Smooth muscle cell (in vitro differentiated cells): Measurements from ENCODE around the gene MYH10. TPM values are rescaled to one million over a fixed set of nuclear protein-coding genes. Genes with fewer than 3 reads are reported as not detected.

Experiments used
- DNase-seq: peaks from one replicate; lab custom pipeline; 2025; ENCODE audit not compliant: unreplicated experiment; lab: John Stamatoyannopoulos, UW
- H2AFZ ChIP-seq: fragments of 200-600 bp; sonication (generic); 2 replicates; pipeline ENCODE4 v1.6.0; 2016; ENCODE audit warnings: antibody characterized with exemption, low read depth, mild to moderate bottlenecking
- H3F3A ChIP-seq: fragments of 200-600 bp; sonication (generic); 2 replicates; pipeline ENCODE4 v1.6.0; 2017; ENCODE audit warnings: antibody characterized with exemption, low read depth
- H3K27ac ChIP-seq: fragments of 200-600 bp; sonication (generic); 2 replicates; pipeline ENCODE4 v1.5.1; 2016; ENCODE audit warnings: low read depth, mild to moderate bottlenecking
- H3K27me3 ChIP-seq: fragments of 200-600 bp; sonication (generic); 2 replicates; pipeline ENCODE4 v1.6.1; 2016; ENCODE audit warnings: low read depth, mild to moderate bottlenecking
- H3K36me3 ChIP-seq: fragments of 200-600 bp; sonication (generic); 2 replicates; pipeline ENCODE4 v1.5.1; 2016; ENCODE audit warnings: low read depth
- H3K4me1 ChIP-seq: fragments of 200-600 bp; sonication (generic); 2 replicates; pipeline ENCODE4 v1.5.1; 2016; ENCODE audit warnings: low read depth
- H3K4me2 ChIP-seq: fragments of 200-600 bp; sonication (generic); 2 replicates; pipeline ENCODE4 v1.6.0; 2016; ENCODE audit warnings: mild to moderate bottlenecking
- H3K4me3 ChIP-seq: fragments of 200-600 bp; sonication (generic); 2 replicates; pipeline ENCODE4 v1.5.1; 2016; ENCODE audit warnings: mild to moderate bottlenecking
- H3K79me2 ChIP-seq: fragments of 200-600 bp; sonication (generic); 2 replicates; pipeline ENCODE4 v1.6.0; 2016; ENCODE audit warnings: low read depth, mild to moderate bottlenecking
- H3K9ac ChIP-seq: fragments of 200-600 bp; sonication (generic); 2 replicates; pipeline ENCODE4 v1.6.0; 2016; ENCODE audit warnings: low read depth
- H3K9me3 ChIP-seq: fragments of 200-600 bp; sonication (generic); replicated peaks from 2 replicates; pipeline ENCODE4 v1.5.1; 2016; ENCODE audit warnings: low read depth
- H4K20me1 ChIP-seq: fragments of 200-600 bp; sonication (generic); 2 replicates; pipeline ENCODE4 v1.6.0; 2016; ENCODE audit warnings: low read depth
- CTCF ChIP-seq: fragments of 200-600 bp; sonication (generic); IDR thresholded peaks from 2 replicates; pipeline ENCODE4 v1.5.1; 2017; ENCODE audit warnings: borderline replicate concordance, mild to moderate bottlenecking, antibody characterized with exemption; ENCODE audit not compliant: insufficient read depth, poor library complexity, severe bottlenecking
- WGBS: methylation state at CpG from one replicate; pipeline ENCODE4 v1.1.7; 2016; ENCODE audit warnings: low lambda C conversion rate; 5-methylcytosine and 5-hydroxymethylcytosine counted together
- polyA plus RNA-seq: library from polyadenylated mRNA; unstranded; fragments of >200 nt; fragmentation: Nextera tagmentation; extraction: Ambion mirVana; gene quantifications from 2 replicates; pipeline ENCODE4 v1.2.1, GENCODE V29; 2016
- total RNA-seq: library from RNA; depleted of rRNA; stranded (reverse); fragments of >200 nt; gene quantifications from 2 replicates; pipeline ENCODE4 v1.2.3, GENCODE V29; 2014

The MYH10 gene
- total and polyA plus RNA-seq, 2 experiments from 2014 or later, result 112 to 146 TPM

DNA sequence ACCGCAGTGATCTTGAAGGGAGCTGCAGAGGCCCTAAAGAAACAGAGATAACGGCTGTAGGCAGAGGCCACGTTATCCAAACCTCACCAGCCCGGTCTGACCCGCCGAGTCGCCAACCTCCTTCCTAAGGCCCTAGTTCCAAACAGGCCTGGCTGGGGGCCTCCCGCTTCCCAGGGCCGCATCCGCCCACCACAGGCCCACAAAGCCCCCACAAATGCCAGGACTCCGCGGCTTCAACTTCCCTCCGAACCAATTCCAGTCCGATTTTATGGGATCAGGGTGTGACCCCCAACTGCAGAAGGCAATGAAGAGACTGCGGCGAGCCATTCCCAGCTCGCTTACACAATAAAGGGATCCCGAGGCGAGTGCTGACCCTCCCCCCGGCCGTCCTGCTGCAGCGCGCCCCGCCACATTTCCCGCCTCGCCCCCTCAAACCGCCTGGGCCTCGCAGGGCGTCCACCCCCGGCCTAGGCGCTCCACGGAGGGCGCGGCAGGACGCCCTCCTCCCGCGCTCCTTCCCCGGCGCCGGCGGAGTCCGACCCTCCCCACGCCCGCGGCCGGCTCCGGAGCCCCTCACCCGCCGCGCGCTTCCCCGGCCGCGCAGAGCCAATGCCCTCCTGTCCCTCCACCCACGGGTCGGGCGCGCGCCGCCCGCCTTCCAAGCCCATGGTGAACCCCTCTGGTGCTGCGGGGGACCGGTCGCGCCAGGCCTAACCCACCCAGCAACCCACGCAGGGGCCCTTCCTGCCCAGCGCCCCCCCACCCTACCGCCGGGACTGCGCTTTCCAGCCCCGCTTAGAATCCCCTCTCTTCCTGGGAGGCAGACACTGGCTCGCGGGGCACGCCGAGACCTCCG lies 926 bp downstream of the MYH10 start:
- peak; percentile 35 for DNase-seq
- WGBS, result under 1% methylated on average over 22 of the region's 76 CpGs
- Histone ChIP-seq H2AFZ (peak overlapping the region; percentile 55), H3K9ac (peak overlapping the region; percentile 86), H3K4me1 (peaks cover 25% of the 10 kb centered on the region), H3K4me3 (peak overlapping the region; percentile 98), H3K4me2 (peak overlapping the region; percentile 86), H3K27ac (peak overlapping the region; percentile 81), H3K36me3 (no peaks in the 10 kb centered on the region), H3K79me2 (peaks cover 58% of the 10 kb centered on the region), H3K9me3 (no peaks in the 10 kb centered on the region), H3K27me3 (no peaks in the 10 kb centered on the region), H3F3A (peaks cover 5% of the 10 kb centered on the region), H4K20me1 (peaks cover 44% of the 10 kb centered on the region)
- TF ChIP-seq CTCF, result no peak

GRCh38 chr17:8628609-8629169 lies 1.8 kb downstream of the MYH10 start:
- H3K4me1 ChIP-seq, result peaks cover 28% of the 10 kb centered on the region
- no peaks in the 10 kb centered on the region for H3K36me3 ChIP-seq
- H3F3A ChIP-seq, result peaks cover 5% of the 10 kb centered on the region
- no peak overlapping the region for H2AFZ ChIP-seq
- H3K79me2 ChIP-seq, result peaks cover 67% of the 10 kb centered on the region
- no peak for TF ChIP-seq CTCF
- peaks cover 53% of the 10 kb centered on the region for H4K20me1 ChIP-seq
- H3K4me2 ChIP-seq, result peak overlapping the region; percentile 86
- DNase-seq, result no peak
- H3K27me3 ChIP-seq, result no peaks in the 10 kb centered on the region
- H3K27ac ChIP-seq, result peak overlapping the region; percentile 81
- 14% methylated on average over 8 of the region's 8 CpGs for WGBS
- no peaks in the 10 kb centered on the region for H3K9me3 ChIP-seq
- peak overlapping the region; percentile 86 for H3K9ac ChIP-seq
- H3K4me3 ChIP-seq, result peak overlapping the region; percentile 98

DNA sequence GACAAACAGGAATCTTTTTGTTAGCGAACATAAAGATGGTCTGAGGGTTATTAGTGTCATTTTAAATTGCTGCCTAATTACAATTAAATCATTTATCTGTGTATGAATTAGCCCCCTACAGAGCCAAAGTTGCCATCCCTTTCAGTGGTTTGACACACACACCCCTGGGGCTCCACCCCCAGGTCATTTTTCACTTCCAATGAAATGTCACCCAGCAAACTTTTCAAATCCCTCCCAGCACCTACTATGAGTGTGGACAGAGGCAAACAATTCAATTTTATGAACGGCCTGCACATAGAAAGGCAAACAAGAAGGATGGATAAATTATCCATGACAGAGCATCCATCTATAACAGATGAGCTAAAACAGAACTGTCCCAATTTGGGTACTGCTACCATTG lies 2.4 kb downstream of the MYH10 start:
- Histone ChIP-seq H3K79me2 (peaks cover 72% of the 10 kb centered on the region), H3K36me3 (no peaks in the 10 kb centered on the region), H3K9ac (peak overlapping the region; percentile 86), H3K4me1 (peaks cover 33% of the 10 kb centered on the region), H3K27me3 (no peaks in the 10 kb centered on the region), H3K4me3 (peak overlapping the region; percentile 98), H3K9me3 (no peaks in the 10 kb centered on the region), H2AFZ (no peak overlapping the region), H3K4me2 (peak overlapping the region; percentile 86), H3K27ac (no peak overlapping the region), H4K20me1 (peaks cover 58% of the 10 kb centered on the region), H3F3A (peaks cover 5% of the 10 kb centered on the region)
- no peak for TF ChIP-seq CTCF
- WGBS, result 56% methylated on average over 2 of the region's 2 CpGs
- no peak for DNase-seq

GRCh38 chr17:8623591-8623990 lies 6.9 kb downstream of the MYH10 start:
- H3K4me3 ChIP-seq, result no peak overlapping the region
- peak overlapping the region; percentile 72 for H3K4me2 ChIP-seq
- peaks cover 11% of the 10 kb centered on the region for H3F3A ChIP-seq
- peaks cover 25% of the 10 kb centered on the region for H3K4me1 ChIP-seq
- no peaks in the 10 kb centered on the region for H3K27me3 ChIP-seq
- H2AFZ ChIP-seq, result no peak overlapping the region
- H3K79me2 ChIP-seq, result peaks cover 100% of the 10 kb centered on the region
- DNase-seq, result no peak
- H3K9ac ChIP-seq, result no peak overlapping the region
- peak overlapping the region; percentile 45 for H3K27ac ChIP-seq
- H3K9me3 ChIP-seq, result no peaks in the 10 kb centered on the region
- TF ChIP-seq CTCF, result no peak
- 61% methylated on average over 2 of the region's 2 CpGs for WGBS
- H4K20me1 ChIP-seq, result peaks cover 100% of the 10 kb centered on the region
- no peaks in the 10 kb centered on the region for H3K36me3 ChIP-seq
